Panc1 (cell line): ENCODE results near the gene GBP4.

ENCODE experiments used
- CTCF ChIP-seq: fragments of 450-650 bp; IDR thresholded peaks from 2 replicates; pipeline ENCODE4 v1.5.1; 2017; ENCODE audit warnings: mild to moderate bottlenecking
- POLR2AphosphoS5 ChIP-seq: IDR thresholded peaks from 2 replicates; pipeline ENCODE4 v1.6.1; 2012; ENCODE audit warnings: mild to moderate bottlenecking, low read depth, low read length, moderate library complexity
- REST ChIP-seq, 2 experiments: IDR thresholded peaks; 2 replicates each; pipeline ENCODE4 v1.6.1; 2011 to 2012; ENCODE audit warnings: low read depth in 2 of 2, control low read depth in 1 of 2, low read length in 1 of 2, mild to moderate bottlenecking in 1 of 2, moderate library complexity in 1 of 2; ENCODE audit not compliant: insufficient read depth in 1 of 2
- SIN3A ChIP-seq: IDR thresholded peaks from 2 replicates; pipeline ENCODE4 v1.6.1; 2012; ENCODE audit warnings: low read depth, mild to moderate bottlenecking, low read length, moderate library complexity, borderline replicate concordance; ENCODE audit not compliant: insufficient read depth

- TF ChIP-seq CTCF (no peak), POLR2AphosphoS5 (no peak), REST (IDR thresholded peaks at IDR 0.05; ENCODE audit: insufficient read depth in 1 of 2, low read depth in 2 of 2, low read length in 1 of 2) (no peak), SIN3A (no peak)
These were observed 47.7 kb downstream of the GBP4 start for GRCh38 chr1:89151047-89151446.
